ENCODE measurements around the gene COL7A1.

Gene COL7A1

DNA sequence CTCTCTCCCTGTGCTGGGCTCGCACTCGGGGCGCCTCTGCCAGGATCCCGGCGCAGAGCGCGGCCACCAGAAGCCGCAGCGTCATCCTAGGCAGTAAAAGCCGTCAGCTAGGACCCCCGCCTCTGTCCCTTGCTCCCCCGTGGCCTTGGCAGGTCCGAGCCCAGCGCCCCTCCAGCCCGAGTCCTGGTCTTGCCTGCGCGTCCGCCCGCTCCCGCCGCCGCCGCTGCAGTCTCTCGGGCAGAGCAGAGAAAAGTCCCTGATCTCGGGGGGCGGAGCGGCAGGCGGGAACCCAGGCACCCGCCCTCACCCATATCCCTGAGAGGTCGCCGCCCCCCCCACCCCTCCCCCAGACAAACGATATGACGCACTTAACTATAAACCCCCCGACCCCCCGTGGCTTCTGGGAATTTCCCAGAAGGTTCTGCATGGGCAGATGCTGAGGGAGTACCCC lies at the start of gene COL7A1:
Gene COL7A1, minus strand, starts transcription at position 255 of the 451 bp plus-strand sequence. Its CDS starts 170 bp downstream, at position 85.
- no peak for DNase-seq

DNA sequence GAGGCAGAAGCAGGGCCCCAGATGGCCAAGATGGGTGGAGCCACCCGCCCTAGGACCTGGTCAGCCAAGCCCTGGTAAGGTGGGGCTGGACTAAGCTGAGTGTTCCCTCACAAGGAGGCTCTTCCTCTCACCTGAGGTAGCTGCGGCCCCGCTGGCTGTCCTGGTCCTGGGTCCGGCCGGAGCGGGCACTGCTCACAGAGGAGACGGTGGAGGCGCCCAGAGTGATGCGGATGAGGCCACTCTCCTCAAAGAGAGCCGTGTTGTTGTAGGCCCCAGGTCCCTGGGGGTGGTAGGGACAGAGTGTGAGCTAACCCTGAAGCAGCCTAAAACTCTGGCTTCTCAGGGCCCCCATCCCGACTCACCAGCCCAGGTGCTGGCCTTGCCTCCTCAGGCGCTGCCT lies 47.5 kb upstream of the COL7A1 start:
- no peak for DNase-seq

DNA sequence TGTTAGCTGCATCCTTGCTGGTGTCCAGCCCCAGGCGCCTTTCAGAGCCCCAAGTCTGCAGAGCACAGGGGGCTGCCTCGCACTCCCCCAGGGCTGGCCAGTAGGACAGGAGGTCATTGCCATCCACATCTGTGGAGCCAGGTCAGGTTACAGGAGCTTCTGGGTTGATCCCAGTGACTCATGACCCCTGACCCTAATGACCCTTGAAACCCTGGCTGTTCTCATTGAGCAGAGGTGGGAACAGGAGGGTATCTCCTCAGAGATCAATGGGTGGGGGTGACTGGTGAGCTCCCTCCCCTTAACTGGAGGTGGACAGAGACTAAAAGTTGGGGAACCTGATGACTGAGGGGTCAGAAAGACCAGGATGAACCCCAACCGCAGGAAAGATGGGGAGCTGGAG lies 46.3 kb upstream of the COL7A1 start:
- no peak for DNase-seq

DNA sequence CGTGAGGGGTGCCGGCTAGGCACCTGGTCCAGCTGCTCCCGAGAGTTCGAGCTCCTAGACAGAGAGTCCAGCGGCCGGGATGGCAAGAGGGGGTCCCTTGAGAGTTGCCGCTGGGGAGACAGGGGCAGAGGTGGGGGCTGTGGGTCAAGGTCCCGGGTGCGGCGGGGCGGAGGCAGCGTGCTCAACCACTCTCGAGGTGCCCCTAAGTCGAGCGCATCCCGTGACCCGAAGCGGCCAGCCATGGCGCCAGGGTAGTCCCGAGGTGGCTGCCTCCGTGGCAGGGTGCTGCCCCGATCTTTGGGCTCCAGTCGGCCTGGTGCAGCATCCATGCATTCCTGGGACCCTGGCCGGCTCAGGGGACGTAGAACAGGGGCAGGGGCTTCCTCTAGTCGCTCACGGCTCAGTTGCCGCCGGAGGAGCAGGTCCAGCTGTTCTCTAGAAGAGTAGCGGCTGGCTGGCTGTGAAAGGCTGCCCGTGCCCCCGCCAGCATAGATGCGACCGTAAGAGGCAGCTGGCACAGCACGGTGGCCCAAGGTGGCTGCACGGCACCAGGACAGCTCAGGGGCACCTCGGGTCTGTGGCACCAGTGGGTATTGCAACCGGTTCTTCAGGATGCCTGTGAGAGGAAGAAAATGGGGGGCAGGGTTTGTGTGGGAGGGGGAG lies 44.9 kb upstream of the COL7A1 start:
- no peak for DNase-seq

DNA sequence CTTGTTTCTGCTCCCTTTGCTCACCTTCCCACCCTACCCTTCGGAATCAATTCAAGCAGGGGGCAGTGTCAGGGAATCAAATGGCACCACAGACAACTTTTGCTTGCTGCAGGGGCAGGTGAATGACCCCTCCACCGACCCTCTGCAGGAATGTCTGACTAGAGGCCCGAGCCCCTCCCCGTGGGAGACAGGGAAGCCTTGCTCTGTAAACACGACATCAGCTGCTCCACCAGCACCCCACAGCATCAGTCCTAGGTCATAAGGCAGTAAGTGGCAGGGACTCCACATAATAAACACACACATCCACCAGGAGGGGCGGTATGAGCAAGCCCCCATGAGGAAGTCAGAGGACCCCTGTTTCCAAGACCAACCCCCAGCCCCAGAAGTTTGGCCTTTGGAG lies 42.2 kb upstream of the COL7A1 start:
- DNase-seq = no peak

DNA sequence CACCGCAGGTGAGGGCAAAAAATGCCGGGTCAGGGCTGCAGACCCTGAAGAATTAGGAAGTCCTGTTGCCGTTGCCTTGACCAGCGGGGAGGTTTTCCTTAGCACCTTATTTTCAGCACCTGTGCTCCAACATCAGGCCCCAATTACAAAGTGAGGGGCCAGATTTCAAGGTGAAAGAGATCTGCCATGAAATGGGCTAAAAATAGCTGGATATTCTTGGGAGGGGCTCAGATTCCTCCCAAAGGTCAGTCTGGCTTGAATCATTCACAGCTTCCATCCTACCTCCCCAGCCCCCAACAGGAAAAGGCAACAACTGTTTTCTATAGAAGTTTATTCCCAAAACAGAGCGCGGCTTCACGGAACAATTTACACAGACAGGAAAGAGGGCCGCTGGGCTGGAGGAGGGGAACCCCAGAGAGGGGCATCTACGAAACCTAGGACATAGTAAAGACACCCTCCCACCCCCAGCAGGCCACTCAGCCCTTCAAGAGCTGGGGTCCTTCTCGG lies 41.1 kb upstream of the COL7A1 start:
- no peak for DNase-seq

DNA sequence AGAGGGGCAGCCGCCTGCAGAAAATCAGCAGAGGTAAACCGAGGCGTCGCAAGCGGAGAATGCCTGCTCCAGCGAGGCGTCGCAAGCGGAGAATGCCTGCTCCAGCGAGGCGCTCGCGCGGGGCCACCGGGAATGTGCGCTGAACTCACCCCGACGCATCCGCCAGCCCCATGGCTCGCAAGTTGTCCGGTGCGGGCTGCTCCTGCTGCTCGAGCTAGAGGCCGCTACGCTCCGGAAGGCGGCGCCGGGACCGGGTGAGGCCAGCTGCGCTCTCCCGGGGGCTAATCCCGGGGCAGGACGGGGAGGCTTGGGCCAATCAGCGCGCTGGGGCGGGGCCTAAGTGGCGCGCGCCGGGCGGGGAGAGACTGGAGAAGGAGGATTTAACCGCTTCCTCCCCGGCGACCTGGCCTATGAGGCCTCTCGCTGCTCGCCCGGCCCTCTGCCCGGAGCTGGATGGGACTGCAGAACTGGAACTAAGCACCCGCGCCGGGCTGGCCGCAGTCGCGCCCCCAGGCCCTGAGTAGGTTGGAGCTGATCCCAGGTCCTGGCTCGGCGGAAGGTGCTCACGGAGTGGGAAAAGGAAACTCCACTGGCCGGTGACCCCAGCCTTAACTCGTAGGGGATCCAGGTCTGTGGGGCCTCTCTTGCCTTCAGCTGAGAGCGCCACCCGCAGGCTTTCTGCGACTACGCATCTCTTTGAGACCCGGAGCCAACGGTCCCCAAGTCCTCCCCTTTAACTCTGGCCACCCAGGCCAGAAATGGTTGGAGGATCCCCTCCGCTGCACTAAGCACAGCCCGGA lies 40.3 kb upstream of the COL7A1 start, which contains the start of gene SLC26A6:
Gene SLC26A6, minus strand, starts transcription at position 240 of the 800 bp plus-strand sequence. Its CDS starts 68 bp downstream, at position 172.
- peak; percentile 100 for DNase-seq

DNA sequence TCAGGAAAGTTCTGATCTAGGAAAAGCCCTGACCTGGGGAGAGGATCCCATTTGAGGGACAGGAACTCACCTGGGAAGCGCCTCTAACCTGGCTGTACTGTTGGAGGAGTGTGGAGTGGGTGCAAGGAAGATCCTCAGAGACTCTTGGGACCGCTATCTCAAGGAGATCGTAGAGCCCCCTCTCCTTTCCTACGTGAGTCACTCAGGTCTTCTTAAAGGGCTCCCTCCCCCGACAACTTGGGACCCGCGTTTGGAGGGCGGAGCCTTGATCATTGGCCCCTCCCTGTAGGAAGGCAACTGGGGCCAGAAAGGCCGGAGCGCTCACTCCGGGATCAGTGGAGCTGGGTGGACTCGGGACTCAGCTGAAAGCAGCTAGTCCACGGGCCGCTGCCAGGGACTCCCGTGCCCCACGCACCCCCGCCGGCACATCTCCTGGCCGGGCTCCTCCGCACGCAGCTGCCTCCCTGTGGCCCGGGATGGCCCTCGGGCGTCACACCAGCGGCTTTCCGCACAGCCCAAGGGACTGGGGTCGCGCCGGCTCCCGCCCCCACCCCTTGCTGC lies 39.6 kb upstream of the COL7A1 start:
- DNase-seq = no peak

DNA sequence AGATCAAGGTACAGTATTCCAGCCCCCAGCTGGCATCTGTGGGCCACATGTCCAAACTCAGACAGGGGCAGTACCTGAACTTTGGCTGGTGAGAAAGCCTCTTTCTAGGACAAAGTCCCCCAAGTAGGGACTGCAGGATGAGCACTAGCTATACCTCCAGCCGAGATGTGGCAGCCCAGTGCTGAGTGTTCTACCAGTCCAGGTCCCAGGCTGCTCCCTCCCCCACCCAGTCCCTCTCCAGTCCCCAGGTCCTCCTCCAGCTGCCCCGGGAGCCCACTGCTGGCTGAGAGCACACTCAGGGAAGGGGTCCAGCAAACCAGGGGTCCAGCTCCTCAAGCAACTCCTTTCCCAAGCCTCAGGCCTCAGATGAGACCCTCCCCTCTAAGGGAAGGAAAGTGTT lies 38.6 kb upstream of the COL7A1 start:
- DNase-seq = no peak

DNA sequence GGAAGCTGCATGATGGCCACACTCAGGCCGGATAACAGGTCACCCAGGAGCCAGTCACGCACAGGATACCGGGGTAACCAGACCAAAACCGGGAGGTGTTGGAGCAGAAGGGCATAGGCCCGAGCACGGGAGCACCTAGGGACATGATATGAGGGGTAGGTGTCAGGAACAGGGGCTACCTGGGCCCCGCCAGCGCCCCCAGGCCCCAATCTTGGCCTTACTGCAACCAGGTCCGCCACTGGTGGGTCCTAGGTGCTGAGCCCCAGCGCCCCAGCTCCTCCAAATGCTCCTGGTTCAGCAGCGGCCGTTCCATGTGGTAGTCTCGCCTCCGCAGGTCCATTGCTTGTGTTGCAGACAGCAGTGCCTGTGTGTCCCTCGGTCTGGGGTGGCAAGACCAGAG lies 38.1 kb upstream of the COL7A1 start:
- no peak for DNase-seq

DNA sequence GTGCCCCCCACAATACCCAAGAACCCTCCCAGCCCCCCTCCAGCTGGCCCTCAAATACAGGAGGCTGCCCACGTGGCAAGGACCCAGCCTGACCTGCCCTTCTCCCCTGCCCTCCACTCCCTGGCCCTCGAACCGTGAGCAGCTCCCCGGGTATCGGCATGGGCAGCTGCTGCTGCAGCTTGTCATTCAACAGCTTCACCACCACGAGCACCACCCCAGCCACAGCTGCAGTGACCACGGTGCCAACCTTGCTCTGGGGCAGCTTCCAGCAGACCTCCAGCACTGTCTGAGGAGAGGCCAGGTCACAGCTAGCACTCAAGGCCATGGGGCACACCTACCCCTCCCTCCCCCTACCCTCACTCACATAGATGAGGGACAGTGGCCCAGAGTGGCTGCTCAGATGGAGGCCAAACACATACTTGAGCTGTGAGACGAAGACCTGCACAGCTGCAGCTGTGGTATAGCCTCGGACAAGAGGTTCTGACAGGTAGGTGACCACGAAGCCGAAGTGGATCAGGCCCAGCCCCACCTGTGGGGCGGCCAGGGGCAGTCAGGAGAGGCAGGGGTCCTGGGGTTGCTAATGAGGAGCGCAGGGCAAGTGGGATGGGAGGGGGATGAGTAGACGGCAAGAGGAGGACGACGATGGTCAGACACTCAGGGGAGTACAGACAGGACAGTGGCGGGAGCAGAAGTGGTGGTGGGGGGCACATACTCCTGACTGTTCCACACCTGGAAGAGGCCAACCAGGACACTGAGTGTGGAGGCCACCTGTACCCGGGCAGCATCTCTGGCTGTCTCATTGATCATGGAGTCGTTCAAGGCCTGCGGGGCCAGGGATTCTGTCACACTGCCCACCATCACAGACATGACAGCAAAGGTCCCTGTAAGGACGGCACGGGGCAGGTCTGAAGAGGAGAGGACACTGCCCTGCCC lies 36.7 kb upstream of the COL7A1 start:
- no peak for DNase-seq

DNA sequence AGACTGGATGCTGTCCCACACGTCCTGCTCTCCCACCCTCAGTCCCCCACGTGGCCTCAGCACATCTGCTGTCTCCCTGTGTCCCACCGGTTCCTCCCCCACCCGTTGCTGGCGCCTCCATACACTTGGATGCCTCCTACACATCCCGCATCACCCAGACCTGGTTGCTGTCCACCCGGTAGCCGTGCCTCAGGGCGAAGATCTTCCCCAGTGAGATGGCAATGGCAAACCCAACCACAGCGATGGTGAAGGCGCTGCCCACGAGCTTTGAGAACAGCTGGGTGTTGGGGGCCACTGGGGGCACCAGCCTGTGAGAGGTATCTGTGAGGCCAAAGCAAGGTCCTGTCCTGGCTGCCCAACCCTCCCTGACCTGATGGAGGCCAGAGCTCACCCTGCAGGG lies 35.7 kb upstream of the COL7A1 start:
- DNase-seq = no peak

DNA sequence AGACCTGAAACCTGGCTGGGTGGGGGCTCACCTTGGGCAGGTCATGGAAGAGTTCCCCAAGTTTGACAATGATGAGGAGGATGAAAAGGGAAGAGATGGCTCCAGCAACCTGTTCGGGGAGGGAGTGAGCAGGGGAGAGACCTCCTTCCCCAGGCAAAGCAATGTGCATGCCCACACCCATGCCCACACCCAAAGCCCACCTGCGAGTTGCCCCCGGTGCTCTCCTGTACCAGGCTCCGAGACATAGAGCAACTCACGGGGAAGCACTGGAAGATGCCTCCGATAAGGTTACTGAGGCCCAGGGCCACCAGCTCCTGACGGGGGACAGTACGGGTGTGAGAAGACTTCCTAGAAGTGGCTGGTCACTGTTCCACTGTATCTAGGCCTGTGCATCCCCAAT lies 35.3 kb upstream of the COL7A1 start:
- DNase-seq = no peak

DNA sequence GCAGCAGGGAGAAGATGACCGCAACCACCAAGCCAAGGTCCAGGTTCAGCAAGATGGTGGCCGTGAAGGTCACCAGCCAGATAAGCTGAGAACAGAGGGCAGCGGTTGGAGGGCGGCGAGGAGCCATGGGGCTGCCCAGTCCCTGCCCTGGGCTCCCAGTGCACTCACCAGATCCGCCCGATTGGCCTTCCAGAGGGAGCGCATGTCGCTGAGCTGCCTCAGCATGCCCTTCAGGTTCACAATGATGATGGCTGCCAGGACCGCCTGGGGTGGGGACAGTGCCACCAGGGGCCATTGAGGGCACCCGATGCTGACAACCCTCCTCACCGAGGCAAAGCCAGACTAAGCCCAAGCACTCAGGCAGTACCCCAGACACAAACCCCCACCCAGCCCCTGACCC lies 34.8 kb upstream of the COL7A1 start:
- DNase-seq = no peak

DNA sequence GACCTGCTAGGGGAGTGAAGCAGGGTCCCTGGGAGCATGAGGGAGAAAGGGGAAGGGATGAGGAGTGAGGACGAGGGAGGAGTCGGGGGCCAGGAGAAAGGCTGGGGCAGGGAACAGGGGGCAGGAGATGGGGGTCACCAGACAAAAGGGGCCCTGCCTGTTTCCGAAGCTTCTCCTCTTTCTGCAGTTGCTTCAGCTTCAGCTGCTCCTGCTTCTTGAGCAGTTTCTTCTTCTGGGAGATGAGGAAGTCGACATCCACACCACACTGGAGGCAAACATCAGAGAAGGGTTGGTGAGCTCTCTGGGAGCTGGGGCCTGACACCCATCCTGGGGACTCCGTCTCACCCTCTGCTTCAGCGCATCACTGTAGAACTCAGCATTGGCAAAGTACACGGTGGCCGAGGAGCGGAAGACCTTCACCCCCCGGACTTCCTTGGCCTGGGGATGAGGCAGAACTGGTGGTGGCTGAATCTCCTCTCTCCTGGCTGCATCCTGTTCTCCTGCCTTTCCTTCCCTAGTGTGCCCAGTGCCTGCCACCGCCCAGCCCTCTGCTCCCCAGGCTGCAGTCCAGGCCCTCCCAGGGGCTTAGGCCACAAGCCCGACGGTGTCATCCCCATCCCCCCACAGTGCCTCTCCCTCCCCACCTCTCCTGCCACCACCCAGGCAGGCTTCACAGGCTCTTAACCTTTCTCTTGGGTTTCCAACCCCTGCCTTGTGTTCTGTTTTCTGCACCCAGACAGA lies 33.3 kb upstream of the COL7A1 start:
- DNase-seq = peak; percentile 30

DNA sequence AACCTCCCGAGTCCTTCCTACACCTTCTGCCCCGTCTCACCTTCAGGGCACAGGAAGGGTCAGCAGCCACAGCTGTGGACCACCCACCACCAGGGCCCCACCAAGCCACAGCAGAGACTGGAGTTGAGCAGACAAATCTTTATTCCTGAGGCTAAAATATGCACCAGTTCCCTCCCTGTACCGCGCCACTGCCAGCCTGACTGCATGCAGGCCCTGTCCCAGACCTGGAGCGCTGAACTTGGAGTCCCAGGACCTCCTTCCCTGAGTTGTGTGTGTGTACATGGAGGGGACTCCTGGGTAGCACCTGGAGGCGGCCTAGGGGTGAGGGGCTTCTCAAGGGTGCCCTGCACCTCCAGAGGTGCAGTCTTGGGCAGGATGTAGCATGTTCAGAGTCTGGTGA lies 30.5 kb upstream of the COL7A1 start:
- no peak for DNase-seq

DNA sequence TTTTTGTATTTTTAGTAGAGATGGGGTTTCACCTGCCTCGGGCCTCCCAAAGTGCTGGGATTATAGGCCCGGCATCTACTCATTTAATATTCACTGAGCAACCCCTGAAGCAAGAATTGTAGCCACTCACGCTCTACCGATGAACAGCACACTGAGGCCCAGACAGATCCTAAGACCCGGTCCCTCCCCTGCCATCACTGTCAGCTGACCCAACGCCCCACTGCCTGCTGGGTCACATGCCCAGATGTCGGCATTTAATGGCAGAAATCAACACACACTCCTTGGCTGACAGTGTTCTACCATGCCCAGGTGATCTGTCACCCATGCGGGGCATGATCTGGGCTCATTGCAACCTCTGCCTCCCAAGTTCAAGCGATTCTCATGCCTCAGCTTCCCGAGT lies 29.6 kb upstream of the COL7A1 start:
- no peak for DNase-seq

DNA sequence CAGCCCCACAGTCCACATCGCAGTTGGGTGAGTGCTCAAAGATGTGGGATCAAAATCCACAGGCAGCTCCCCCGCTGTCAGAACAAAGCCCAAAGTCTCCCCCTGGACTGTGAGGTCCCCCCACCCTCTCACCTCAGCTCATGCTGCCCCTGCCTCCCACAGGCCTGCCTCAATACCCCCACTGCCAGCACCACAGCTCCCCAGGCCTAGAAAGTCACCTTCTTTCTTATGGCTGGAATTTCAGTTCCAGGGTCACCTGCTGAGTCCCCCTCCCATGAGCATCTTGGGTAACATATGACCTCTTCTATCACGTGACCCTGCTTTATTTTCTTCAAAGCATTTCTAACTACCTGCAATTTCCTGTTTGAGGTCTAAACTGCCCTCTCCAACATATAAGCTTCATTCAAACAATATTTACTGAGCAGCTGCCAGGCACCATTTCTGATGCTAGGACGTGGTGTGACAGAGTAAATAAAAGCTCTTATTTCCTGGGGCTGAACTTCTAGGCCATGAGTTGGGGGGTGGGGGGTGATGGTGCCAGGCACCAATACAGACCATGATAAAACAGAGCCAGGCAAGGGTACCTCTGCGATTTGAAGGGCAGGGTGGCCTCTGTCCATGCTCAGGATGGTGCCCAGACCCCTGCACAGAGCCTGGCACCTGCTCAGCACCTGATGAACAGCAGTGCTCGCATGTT lies 28.9 kb upstream of the COL7A1 start:
- no peak for DNase-seq

DNA sequence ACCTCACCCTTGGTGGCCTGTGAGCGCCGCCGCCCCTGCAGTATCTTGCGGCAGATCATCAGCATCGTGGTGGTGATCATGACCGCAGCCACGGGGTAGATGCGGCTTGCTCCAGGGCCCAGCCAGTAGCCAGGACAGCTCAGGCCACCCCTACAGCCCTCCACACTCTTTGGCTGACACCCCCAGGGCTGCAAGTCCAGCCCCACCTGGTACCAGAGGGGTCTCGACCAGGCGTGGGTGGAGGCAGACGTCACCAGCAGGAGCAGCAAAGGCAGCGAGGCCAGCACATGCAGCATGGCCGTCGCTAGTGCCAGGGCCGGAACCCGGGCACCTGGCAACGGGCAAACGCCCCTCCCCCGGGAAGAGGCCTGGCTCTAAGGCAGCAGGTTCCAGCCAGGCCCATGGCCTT lies 26.3 kb upstream of the COL7A1 start, which contains the start of gene TMEM89:
Gene TMEM89, minus strand, starts transcription at position 309 of the 409 bp plus-strand sequence. Its CDS starts 13 bp downstream, at position 296.
- DNase-seq = no peak

DNA sequence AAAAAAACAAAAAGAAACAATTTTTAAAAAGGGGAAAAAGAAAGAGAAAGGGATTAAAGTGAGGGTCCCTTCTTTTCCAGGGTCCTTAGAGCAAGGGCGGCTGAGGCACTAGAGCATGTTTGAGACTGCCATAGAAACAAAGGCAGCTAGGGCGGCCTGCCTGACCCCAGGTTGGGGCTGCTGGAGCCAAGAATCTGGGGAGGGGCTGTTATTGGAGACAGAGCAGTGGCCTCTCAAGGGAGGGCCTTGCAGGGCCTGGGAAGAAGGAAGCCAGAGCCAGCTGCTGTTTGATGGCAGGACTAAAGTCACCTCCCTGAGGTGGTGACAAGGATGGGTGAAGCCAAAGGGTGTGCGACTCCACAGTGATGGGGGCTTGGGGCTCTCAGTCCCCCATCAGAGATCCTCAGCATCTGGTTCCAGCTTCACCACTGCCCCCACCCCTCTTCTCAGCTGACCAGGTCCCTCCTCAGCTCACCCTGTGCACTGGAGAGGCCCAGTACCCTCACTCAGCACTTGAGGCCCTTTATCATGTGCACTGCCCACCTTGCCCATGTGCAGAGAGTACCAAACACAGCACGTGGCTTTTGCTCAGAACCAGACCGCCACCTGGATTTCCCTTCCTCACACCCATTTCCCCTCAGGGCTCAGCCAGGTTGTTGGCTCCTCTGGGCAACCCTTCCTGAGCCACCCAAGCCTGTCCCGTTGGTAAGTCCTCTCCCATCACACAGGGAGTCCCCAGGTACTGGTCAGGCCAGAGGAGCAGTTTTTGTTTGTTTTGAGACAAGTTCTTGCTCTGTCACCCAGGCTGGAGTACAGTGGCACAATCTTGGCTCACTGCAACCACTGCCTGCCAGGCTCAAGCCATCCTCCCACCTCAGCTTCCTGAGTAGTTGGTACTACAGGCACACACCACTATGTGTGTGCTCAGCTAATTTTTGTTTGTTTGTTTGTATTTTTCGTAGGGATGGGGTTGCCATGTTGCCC lies 24.7 kb upstream of the COL7A1 start:
- no peak for DNase-seq
